ENCODE results near the gene ZFAND3. TPM values are rescaled to one million over a fixed set of nuclear protein-coding genes. Genes with fewer than 3 reads are reported as not detected.

Gene ZFAND3
- total and polyA plus RNA-seq, 2 donors (not counting 3 experiments of a cell fraction or from before 2014, with no cell fraction given), result 15.4 to 54.2 TPM

DNA sequence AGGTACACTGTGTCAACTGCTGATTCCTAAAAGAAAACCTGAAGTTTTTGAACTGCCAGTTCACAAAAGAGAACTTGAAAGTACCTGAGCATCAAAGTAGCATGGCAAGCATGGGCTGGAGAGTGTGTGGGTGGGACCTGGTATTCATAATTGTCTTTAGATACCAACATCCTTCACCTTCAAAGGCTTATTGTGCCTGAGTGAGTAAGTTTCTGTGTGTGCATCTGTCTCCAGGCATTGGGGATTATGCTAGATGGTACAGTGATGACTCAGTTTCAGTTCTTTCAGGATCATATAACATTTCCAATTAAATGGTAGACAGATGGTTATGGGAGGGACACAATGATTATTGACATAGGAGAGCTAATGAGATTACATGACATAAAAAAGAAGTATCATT lies 238.5 kb downstream of the ZFAND3 start:
- intact Hi-C loops (cut with micrococcal nuclease), result no loop called here
- Histone ChIP-seq H3K27me3 (ENCODE audit: control insufficient read depth in 2 of 2, insufficient read depth in 2 of 2, low read length in 2 of 2) (no peaks in the 10 kb centered on the region), H3K4me2 (ENCODE audit: insufficient read depth, low read length) (no peak overlapping the region), H3K27ac (ENCODE audit: insufficient read depth, low read depth, low read length) (no peak overlapping the region), H3K4me3 (replicated peaks in 1 of 3; ENCODE audit: insufficient read depth in 1 of 3, low read depth in 1 of 3, low read length in 3 of 3) (no peak overlapping the region), H2AFZ (ENCODE audit: low read depth, low read length) (no peak overlapping the region), H3K36me3 (ENCODE audit: control insufficient read depth in 2 of 2, extremely low read depth in 1 of 2, insufficient read depth in 2 of 2, low read length in 2 of 2) (peaks cover 4 to 7% of the 10 kb centered on the region in 2 experiments), H3K9me1 (replicated peaks; ENCODE audit: control insufficient read depth, extremely low read depth, insufficient read depth, low read length) (no peaks in the 10 kb centered on the region), H3K9ac (replicated peaks; ENCODE audit: extremely low read depth, insufficient read depth, low read length) (no peak overlapping the region), H3K79me2 (ENCODE audit: control insufficient read depth, insufficient read depth, low read length) (peaks cover 35% of the 10 kb centered on the region), H4K20me1 (replicated peaks; ENCODE audit: control insufficient read depth, extremely low read depth, insufficient read depth, low read length) (peaks cover 11% of the 10 kb centered on the region), H3K9me3 (replicated peaks; ENCODE audit: control insufficient read depth, insufficient read depth, low read length) (no peaks in the 10 kb centered on the region), H3K4me1 (ENCODE audit: control insufficient read depth, extremely low read depth, insufficient read depth, low read length) (no peaks in the 10 kb centered on the region)
- TF ChIP-seq POLR2AphosphoS5 (IDR thresholded peaks at IDR 0.05; ENCODE audit: insufficient read depth, low read depth, low read length) (no peak), EZH2 (IDR thresholded peaks at IDR 0.05; ENCODE audit: borderline replicate concordance, low read depth, low read length, severe bottlenecking) (no peak), GATA2 (IDR thresholded peaks at IDR 0.05; ENCODE audit: insufficient read depth, insufficient read length, low read depth, low read length) (no peak), FOS (IDR thresholded peaks at IDR 0.05; ENCODE audit: borderline replicate concordance, insufficient read depth, low read length) (no peak), POLR2A (IDR thresholded peaks at IDR 0.05; ENCODE audit: low read depth, low read length) (no peak), JUN (IDR thresholded peaks at IDR 0.05; ENCODE audit: borderline replicate concordance, insufficient read depth, insufficient read length, low read depth) (no peak), MAX (IDR thresholded peaks at IDR 0.05; ENCODE audit: insufficient read depth, insufficient read length) (no peak), CTCF (IDR thresholded peaks at IDR 0.05; ENCODE audit: extremely low read depth in 1 of 2, insufficient read depth in 1 of 2, low read depth in 1 of 2, low read length in 2 of 2) (no peak), MYC (IDR thresholded peaks at IDR 0.05; ENCODE audit: low read depth, low read length) (no peak)
- dilution Hi-C loops (cut with MboI; ENCODE audit: extremely low pct_ligation_motif_present, low sequenced_read_pairs), result no loop called here
- BruUV-seq (replicated peaks), result no TSS peak
- ChIA-PET CTCF (no interaction called here), POLR2A (no interaction called here)
- DNase-seq (ENCODE audit: low read depth, low spot score) (no peak), FAIRE-seq (no peak)
